ENCODE measurements around the gene COL27A1. TPM values are rescaled to one million over a fixed set of nuclear protein-coding genes. Genes with fewer than 3 reads are reported as not detected.

COL27A1 gene
- total and polyA plus RNA-seq, 2 experiments from 2014 or later: 10.5 to 18.0 TPM

DNA sequence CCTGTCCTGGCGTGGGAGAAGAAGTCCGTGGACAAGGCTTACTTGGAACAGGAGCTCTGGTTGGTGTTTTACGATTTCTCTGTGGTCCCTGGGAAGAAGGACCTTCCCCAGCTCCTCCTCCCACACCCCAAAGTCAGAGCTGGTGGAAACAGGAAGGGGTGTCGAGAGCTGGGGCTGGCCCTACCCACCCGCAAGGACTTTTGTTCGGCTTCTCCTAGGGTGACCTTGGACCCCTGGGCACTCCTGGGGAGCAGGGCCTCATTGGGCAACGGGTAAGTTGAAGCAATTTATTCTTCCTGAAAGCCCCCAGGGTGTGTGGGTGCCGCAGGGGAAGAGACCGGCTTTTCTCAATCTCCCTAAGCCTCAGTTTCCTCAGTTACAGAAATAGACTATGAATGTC, 113.7 kb downstream of the COL27A1 start (continued):
- TF ChIP-seq, protein P1, sequence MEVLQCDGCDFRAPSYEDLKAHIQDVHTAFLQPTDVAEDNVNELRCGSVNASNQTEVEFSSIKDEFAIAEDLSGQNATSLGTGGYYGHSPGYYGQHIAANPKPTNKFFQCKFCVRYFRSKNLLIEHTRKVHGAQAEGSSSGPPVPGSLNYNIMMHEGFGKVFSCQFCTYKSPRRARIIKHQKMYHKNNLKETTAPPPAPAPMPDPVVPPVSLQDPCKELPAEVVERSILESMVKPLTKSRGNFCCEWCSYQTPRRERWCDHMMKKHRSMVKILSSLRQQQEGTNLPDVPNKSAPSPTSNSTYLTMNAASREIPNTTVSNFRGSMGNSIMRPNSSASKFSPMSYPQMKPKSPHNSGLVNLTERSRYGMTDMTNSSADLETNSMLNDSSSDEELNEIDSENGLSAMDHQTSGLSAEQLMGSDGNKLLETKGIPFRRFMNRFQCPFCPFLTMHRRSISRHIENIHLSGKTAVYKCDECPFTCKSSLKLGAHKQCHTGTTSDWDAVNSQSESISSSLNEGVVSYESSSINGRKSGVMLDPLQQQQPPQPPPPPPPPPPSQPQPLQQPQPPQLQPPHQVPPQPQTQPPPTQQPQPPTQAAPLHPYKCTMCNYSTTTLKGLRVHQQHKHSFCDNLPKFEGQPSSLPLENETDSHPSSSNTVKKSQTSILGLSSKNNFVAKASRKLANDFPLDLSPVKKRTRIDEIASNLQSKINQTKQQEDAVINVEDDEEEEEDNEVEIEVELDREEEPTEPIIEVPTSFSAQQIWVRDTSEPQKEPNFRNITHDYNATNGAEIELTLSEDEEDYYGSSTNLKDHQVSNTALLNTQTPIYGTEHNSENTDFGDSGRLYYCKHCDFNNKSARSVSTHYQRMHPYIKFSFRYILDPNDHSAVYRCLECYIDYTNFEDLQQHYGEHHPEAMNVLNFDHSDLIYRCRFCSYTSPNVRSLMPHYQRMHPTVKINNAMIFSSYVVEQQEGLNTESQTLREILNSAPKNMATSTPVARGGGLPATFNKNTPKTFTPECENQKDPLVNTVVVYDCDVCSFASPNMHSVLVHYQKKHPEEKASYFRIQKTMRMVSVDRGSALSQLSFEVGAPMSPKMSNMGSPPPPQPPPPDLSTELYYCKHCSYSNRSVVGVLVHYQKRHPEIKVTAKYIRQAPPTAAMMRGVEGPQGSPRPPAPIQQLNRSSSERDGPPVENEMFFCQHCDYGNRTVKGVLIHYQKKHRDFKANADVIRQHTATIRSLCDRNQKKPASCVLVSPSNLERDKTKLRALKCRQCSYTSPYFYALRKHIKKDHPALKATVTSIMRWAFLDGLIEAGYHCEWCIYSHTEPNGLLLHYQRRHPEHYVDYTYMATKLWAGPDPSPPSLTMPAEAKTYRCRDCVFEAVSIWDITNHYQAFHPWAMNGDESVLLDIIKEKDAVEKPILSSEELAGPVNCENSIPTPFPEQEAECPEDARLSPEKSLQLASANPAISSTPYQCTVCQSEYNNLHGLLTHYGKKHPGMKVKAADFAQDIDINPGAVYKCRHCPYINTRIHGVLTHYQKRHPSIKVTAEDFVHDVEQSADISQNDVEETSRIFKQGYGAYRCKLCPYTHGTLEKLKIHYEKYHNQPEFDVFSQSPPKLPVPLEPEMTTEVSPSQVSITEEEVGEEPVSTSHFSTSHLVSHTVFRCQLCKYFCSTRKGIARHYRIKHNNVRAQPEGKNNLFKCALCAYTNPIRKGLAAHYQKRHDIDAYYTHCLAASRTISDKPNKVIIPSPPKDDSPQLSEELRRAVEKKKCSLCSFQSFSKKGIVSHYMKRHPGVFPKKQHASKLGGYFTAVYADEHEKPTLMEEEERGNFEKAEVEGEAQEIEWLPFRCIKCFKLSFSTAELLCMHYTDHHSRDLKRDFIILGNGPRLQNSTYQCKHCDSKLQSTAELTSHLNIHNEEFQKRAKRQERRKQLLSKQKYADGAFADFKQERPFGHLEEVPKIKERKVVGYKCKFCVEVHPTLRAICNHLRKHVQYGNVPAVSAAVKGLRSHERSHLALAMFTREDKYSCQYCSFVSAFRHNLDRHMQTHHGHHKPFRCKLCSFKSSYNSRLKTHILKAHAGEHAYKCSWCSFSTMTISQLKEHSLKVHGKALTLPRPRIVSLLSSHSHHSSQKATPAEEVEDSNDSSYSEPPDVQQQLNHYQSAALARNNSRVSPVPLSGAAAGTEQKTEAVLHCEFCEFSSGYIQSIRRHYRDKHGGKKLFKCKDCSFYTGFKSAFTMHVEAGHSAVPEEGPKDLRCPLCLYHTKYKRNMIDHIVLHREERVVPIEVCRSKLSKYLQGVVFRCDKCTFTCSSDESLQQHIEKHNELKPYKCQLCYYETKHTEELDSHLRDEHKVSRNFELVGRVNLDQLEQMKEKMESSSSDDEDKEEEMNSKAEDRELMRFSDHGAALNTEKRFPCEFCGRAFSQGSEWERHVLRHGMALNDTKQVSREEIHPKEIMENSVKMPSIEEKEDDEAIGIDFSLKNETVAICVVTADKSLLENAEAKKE (CRISPR knock-in tag; IDR thresholded peaks at IDR 0.05): no peak
- no peak for TF ChIP-seq ZNF114 (CRISPR knock-in tag; IDR thresholded peaks at IDR 0.05)
- no peak for TF ChIP-seq STAT1 (IDR thresholded peaks at IDR 0.05; ENCODE audit: unreplicated experiment)
- TF ChIP-seq, protein P2, sequence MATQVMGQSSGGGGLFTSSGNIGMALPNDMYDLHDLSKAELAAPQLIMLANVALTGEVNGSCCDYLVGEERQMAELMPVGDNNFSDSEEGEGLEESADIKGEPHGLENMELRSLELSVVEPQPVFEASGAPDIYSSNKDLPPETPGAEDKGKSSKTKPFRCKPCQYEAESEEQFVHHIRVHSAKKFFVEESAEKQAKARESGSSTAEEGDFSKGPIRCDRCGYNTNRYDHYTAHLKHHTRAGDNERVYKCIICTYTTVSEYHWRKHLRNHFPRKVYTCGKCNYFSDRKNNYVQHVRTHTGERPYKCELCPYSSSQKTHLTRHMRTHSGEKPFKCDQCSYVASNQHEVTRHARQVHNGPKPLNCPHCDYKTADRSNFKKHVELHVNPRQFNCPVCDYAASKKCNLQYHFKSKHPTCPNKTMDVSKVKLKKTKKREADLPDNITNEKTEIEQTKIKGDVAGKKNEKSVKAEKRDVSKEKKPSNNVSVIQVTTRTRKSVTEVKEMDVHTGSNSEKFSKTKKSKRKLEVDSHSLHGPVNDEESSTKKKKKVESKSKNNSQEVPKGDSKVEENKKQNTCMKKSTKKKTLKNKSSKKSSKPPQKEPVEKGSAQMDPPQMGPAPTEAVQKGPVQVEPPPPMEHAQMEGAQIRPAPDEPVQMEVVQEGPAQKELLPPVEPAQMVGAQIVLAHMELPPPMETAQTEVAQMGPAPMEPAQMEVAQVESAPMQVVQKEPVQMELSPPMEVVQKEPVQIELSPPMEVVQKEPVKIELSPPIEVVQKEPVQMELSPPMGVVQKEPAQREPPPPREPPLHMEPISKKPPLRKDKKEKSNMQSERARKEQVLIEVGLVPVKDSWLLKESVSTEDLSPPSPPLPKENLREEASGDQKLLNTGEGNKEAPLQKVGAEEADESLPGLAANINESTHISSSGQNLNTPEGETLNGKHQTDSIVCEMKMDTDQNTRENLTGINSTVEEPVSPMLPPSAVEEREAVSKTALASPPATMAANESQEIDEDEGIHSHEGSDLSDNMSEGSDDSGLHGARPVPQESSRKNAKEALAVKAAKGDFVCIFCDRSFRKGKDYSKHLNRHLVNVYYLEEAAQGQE (IDR thresholded peaks at IDR 0.05; ENCODE audit: unreplicated experiment): no peak
- TF ChIP-seq JUNB (IDR thresholded peaks at IDR 0.05; ENCODE audit: unreplicated experiment): no peak

All from GM23338 (cell line).